Gastrocnemius medialis (tissue), 4 donors: Measurements from ENCODE around the gene ARVCF. TPM values are rescaled to one million over a fixed set of nuclear protein-coding genes. Genes with fewer than 3 reads are reported as not detected.
A peak's percentile ranks its signal among the peaks of the same experiment; 100 is the strongest.

Experiments used
- ATAC-seq, 2 donors: fragments of 150-250 bp; one replicate each; pipeline ENCODE4 v1.9.1; 2016
- DNase-seq, 2 donors: peaks; one replicate each; pipeline ENCODE4 v3.0.0-alpha.2; 2019
- H3K27ac ChIP-seq, 4 donors: fragments of 200-600 bp; sonication (generic); 1 replicate in 1 of 4; 2 replicates in 3 of 4; pipeline ENCODE4 v1.5.1; 2016 to 2018; ENCODE audit warnings: mild to moderate bottlenecking in 2 of 4, moderate library complexity in 1 of 4
- H3K27me3 ChIP-seq, 3 donors: fragments of 200-600 bp; sonication (generic) in 2 of 3; 1 replicate in 1 of 3; 2 replicates in 2 of 3; pipeline versions ENCODE4 v1.5.1 to v1.6.0; 2016 to 2019; ENCODE audit warnings: mild to moderate bottlenecking in 1 of 3, moderate library complexity in 1 of 3
- H3K36me3 ChIP-seq, 2 donors: fragments of 200-600 bp; sonication (generic) in 1 of 2; one replicate each; pipeline ENCODE4 v1.5.1; 2017 to 2018
- H3K4me1 ChIP-seq, 2 donors: fragments of 200-600 bp; sonication (generic) in 1 of 2; one replicate each; pipeline ENCODE4 v1.5.1; 2016 to 2017; ENCODE audit warnings: mild to moderate bottlenecking in 2 of 2
- H3K4me3 ChIP-seq, 4 donors: fragments of 200-600 bp; sonication (generic) in 3 of 4; 1 replicate in 1 of 4; 2 replicates in 3 of 4; pipeline ENCODE4 v1.5.1; 2016 to 2019; ENCODE audit warnings: mild to moderate bottlenecking in 2 of 4
- H3K9me3 ChIP-seq, 3 donors: fragments of 200-600 bp; sonication (generic) in 2 of 3; 1 replicate in 1 of 3; 2 replicates in 2 of 3; pipeline ENCODE4 v1.5.1; 2016 to 2019
- CTCF ChIP-seq, 5 experiments: fragments of 450-650 bp in 3 of 5; fragments of 200-600 bp in 2 of 5; sonication (generic) in 2 of 5; IDR thresholded peaks in 4 of 5; conservative IDR thresholded peaks in 1 of 5; 1 replicate in 4 of 5; 2 replicates in 1 of 5; pipeline ENCODE4 v1.5.1; 2016 to 2019; ENCODE audit warnings: antibody characterized with exemption in 5 of 5, mild to moderate bottlenecking in 3 of 5, moderate library complexity in 3 of 5
- POLR2A ChIP-seq, 2 donors: fragments of 450-650 bp; IDR thresholded peaks; one replicate each; pipeline ENCODE4 v1.6.1; 2017; ENCODE audit warnings: antibody characterized with exemption in 2 of 2, mild to moderate bottlenecking in 2 of 2, moderate library complexity in 2 of 2
- in situ Hi-C, 4 donors: fragments of 200-750 bp; cut with MboI; loops; one replicate each; pipeline versions ENCODE4 v1.15.0 to v1.8.0; 2017; ENCODE audit warnings: low sequenced_read_pairs in 4 of 4
- intact Hi-C: fragments of 100-400 bp; cut with DNase I; formaldehyde crosslinking; loops from one replicate; pipeline ENCODE4 v1.15.1; 2023; ENCODE audit warnings: low total_unique reads
- total RNA-seq, 4 donors: library from RNA; depleted of rRNA; stranded (reverse); fragments of >200 nt; gene quantifications; one replicate each; pipeline versions ENCODE4 v1.1.0 to v1.2.3, GENCODE V29; 2016

ARVCF gene
- total RNA-seq, 4 donors from 2014 or later = 6.9 to 19.6 (median 18.0) TPM

- in situ Hi-C loops = no loop called here
- Histone ChIP-seq H3K4me1 (peaks cover 45 to 51% of the 10 kb centered on the region in 2 donors), H3K36me3 (no peaks in the 10 kb centered on the region), H3K4me3 (peak overlapping the region; percentile 61 to 98 (median 86)), H3K9me3 (no peaks in the 10 kb centered on the region), H3K27me3 (no peaks in the 10 kb centered on the region), H3K27ac (peak overlapping the region; percentile 92 to 100 (median 96))
- intact Hi-C loops = loop anchor here (1.0 kb wide), 1 partner anchor 30 kb away; the partner anchor contains the start of gene ARVCF
- DNase-seq (peak; percentile 50 to 73), ATAC-seq (peak; percentile 59 to 64)
- no peak for TF ChIP-seq CTCF (IDR thresholded peaks at IDR 0.05 in 4 of 5, conservative IDR thresholded peaks at IDR 0.05 in 1 of 5)
- peak; percentile 94 to 95 for TF ChIP-seq POLR2A (IDR thresholded peaks at IDR 0.05)
Measured at GRCh38 chr22:19986410-19987341, 29.9 kb downstream of the ARVCF start.

DNA sequence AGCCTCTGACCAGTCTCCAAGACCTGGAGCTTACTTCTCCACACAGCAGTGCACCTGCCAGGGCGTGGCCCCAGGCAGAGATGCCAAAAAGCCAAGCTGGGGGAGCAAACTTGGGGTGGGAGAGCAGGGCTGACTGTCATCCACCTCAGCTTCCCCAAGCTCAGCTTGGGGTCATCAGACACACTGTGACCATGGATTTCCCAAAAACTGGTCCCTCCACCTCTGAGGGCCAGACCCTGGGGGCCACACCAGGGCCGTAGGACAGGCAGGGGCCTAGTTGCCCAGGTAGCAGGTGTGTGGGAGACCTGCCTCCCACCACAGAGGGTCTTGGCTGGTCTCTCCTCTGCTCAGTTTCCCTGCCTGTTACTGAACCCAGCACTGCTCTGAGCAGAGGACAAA, 30.6 kb downstream of the ARVCF start:
- no peak for DNase-seq
- H3K36me3 ChIP-seq = no peaks in the 10 kb centered on the region

GRCh38 chr22:19984851-19985811, 31.5 kb downstream of the ARVCF start:
- Histone ChIP-seq H3K27me3 (no peaks in the 10 kb centered on the region), H3K4me1 (peaks cover 45 to 49% of the 10 kb centered on the region in 2 donors), H3K36me3 (no peaks in the 10 kb centered on the region), H3K4me3 (no peak overlapping the region), H3K27ac (peak overlapping the region; percentile 92 to 100 (median 96)), H3K9me3 (no peaks in the 10 kb centered on the region)
- in situ Hi-C loops = no loop called here
- no peak for TF ChIP-seq CTCF (IDR thresholded peaks at IDR 0.05 in 4 of 5, conservative IDR thresholded peaks at IDR 0.05 in 1 of 5)
- TF ChIP-seq POLR2A (IDR thresholded peaks at IDR 0.05) = no peak
- DNase-seq (no peak), ATAC-seq (no peak)
- intact Hi-C loops = loop anchor here (5.0 kb wide), 1 partner anchor 132 kb away; the partner anchor contains the start of genes RANBP1 and TRMT2A

More for the DNA sequence above, 30.6 kb downstream of the ARVCF start:
- H3K9me3 ChIP-seq = no peaks in the 10 kb centered on the region
- in situ Hi-C loops = no loop called here
- H3K4me1 ChIP-seq = peaks cover 45 to 49% of the 10 kb centered on the region in 2 donors
- intact Hi-C loops = no loop called here
- no peaks in the 10 kb centered on the region for H3K27me3 ChIP-seq
- peak overlapping the region; percentile 61 to 98 (median 86) for H3K4me3 ChIP-seq
- ATAC-seq = no peak
- TF ChIP-seq CTCF (IDR thresholded peaks at IDR 0.05 in 4 of 5, conservative IDR thresholded peaks at IDR 0.05 in 1 of 5) (no peak), POLR2A (IDR thresholded peaks at IDR 0.05) (no peak)
- peak overlapping the region; percentile 92 to 100 (median 96) for H3K27ac ChIP-seq

GRCh38 chr22:19984201-19984753, 32.3 kb downstream of the ARVCF start:
- intact Hi-C loops = loop anchor here (5.0 kb wide), 1 partner anchor 133 kb away; the partner anchor contains the start of genes RANBP1 and TRMT2A
- Histone ChIP-seq H3K27me3 (no peaks in the 10 kb centered on the region), H3K27ac (peak overlapping the region; percentile 92 to 100 (median 96)), H3K9me3 (no peaks in the 10 kb centered on the region), H3K4me1 (peaks cover 45 to 49% of the 10 kb centered on the region in 2 donors), H3K36me3 (peaks cover 0 to 5% of the 10 kb centered on the region in 2 donors), H3K4me3 (peak overlapping the region in 1 of 4 donors; percentile 32)
- in situ Hi-C loops = no loop called here
- TF ChIP-seq POLR2A (IDR thresholded peaks at IDR 0.05) = peak; percentile 31 to 34
- no peak for TF ChIP-seq CTCF (IDR thresholded peaks at IDR 0.05 in 4 of 5, conservative IDR thresholded peaks at IDR 0.05 in 1 of 5)
- peak; percentile 86 to 92 for DNase-seq
- ATAC-seq = peak; percentile 76 to 83
